Skeletal muscle cell (primary cell): ENCODE measurements around the gene TMEM125.

Experiments
- DNase-seq: peaks from one replicate; pipeline ENCODE4 v3.0.0-alpha.2; 2010; ENCODE audit warnings: low read depth
- H3K4me3 ChIP-seq: 2 replicates; pipeline ENCODE4 v1.5.1; 2011; ENCODE audit warnings: low read depth, mild to moderate bottlenecking, control low read depth, low read length, moderate library complexity

The TMEM125 gene

DNA sequence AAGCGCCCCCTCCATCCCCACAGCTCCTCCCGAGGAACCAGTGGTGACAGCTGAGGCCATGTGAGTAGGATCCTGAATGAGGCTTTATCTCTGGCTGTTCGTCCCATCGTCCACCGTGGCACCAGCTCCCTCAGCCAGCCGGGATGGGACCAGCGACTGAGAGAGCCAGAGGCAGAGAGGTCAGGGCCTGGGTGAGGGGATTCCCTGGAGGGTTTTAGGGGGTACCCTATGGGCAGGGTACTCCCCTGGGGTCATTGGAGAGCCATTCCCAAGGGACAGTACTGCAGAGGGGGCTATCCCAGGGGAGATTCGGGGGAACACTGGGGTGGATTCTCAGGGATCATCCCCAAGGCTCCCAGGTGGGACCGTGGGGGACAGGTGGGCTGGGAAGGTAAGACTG, 2.4 kb downstream of the TMEM125 start:
- DNase-seq: no peak
- H3K4me3 ChIP-seq: no peak overlapping the region

DNA sequence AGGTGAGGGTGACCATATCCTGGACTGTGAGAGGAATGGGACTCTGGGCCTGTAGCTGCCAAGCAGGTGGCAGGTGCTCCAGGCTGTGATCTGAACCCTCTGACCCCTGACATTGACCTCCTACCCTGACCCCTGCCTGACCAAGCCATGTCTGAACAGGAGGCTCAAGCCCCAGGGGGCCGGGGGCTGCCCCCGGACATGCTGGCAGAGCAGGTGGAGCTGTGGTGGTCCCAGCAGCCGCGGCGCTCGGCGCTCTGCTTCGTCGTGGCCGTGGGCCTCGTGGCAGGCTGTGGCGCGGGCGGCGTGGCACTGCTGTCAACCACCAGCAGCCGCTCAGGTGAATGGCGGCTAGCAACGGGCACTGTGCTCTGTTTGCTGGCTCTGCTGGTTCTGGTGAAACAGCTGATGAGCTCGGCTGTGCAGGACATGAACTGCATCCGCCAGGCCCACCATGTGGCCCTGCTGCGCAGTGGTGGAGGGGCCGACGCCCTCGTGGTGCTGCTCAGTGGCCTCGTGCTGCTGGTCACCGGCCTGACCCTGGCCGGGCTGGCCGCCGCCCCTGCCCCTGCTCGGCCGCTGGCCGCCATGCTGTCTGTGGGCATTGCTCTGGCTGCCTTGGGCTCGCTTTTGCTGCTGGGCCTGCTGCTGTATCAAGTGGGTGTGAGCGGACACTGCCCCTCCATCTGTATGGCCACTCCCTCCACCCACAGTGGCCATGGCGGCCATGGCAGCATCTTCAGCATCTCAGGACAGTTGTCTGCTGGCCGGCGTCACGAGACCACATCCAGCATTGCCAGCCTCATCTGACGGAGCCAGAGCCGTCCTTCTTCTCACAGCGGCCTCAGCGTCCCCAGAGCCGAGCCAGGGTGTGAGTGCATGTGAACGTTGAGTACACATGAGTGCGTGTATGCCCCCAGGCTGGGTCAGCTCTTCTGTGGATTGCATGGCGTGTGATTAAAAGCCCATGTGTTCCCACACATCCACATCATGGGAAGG, 3.1 kb downstream of the TMEM125 start:
- no peak for DNase-seq
- no peak overlapping the region for H3K4me3 ChIP-seq

DNA sequence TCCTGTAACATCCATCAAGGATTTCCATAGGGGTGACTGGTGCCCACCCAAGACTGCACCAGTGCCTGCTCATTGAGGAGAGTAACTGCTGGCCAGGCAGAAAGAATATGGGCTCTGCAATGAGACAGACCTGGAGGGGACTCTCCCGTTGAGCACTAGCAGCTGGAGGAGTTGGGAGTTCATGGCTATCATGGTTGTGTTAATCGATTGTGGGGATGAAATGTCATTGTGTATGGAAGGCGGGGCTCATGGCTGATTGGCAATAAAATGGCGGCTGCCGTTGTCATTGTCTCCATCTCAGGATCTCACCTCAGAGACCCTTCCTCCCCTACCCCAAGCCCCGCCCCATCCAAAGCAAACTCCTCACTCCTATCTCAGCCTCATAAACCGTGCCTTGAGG, 3.9 kb downstream of the TMEM125 start:
- no peak for DNase-seq
- no peak overlapping the region for H3K4me3 ChIP-seq

DNA sequence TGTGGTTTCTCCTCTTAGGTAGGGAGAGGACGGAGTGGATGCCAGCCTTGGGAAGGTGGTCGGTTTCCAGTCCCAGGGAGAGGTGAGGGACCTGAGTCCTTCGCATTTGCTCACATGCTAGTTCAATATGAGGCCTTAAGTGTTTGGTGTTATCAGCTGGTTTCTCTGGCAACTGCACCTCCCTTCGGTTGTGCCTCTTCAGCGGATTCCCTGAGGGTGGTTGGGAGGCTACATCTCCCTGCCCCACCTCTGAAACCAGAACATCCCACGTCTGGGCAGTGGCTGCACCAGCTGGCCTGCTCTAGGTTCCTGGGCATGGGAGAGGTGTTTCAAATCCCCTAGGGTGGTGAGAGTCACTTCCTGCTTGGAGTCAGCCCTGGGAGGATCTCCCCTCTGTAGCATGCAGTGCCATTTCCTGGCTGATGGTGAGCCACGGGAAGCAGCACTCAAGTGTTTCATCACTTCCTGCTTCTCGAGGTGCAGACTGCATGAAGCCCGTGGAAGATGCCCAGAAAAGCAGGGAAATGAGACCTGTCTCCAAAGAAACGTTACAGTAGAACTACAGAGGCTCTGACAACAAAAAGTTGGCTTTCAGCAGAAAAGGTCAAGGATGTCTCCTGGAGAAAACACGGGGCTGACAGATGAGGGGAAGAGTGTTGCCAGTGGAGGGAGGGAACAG, 4.5 kb downstream of the TMEM125 start:
- H3K4me3 ChIP-seq: no peak overlapping the region
- no peak for DNase-seq

DNA sequence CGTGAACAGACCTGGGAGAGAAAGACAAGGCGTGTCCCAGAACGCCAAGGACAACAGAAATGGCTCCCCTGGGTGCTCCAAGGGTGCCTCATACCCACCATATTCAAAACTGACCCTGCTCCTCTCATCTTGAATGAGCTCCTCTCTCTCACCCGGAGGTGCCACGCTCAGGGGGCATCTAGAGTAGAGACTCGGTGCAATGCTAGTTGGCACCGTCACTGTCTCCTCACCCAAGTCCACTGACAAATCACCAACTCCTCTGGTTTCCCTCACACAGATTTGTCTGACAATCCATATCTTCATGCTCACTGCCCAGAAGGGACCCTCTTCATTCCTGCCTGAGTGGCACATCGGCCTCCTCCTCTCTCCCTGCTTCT, 5.0 kb downstream of the TMEM125 start:
- no peak overlapping the region for H3K4me3 ChIP-seq
- DNase-seq: no peak

DNA sequence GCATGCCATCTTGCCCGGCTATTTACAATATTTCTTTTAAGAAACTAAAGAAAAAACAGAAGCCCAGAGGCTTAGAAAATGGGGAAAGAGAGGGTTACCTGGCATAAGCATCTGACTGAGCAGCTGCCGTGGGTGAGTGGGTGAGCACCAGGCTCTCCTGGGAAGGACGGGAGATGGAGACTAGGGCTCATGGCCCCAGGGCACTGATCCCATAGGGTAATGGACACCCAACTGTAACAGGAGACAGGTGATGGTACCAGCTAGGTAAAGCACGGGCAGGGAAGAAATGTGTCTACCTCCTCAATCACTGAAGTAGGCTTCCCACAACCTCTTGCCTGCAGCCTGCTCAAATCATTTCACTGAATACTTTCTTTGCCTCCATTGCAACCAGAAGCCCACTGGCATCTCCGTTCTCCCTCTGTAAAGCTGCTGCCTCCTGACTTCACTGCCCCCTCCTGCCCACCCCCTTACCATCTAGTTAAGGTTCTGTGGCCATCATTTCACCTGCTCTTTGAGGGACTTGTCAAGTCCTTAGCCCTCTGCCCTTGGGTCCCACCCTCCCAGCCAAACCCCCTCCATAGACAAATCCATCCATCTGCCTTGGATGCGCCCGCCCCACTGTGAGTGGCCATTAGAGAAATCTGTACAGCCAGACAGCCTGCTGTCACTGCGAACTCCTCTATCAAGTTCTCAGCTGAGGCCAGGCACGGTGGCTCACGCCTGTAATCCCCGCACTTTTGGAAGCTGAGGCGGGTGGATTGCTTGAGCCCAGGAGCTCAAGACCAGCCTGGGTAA, 6.2 kb downstream of the TMEM125 start:
- H3K4me3 ChIP-seq: no peak overlapping the region
- no peak for DNase-seq

DNA sequence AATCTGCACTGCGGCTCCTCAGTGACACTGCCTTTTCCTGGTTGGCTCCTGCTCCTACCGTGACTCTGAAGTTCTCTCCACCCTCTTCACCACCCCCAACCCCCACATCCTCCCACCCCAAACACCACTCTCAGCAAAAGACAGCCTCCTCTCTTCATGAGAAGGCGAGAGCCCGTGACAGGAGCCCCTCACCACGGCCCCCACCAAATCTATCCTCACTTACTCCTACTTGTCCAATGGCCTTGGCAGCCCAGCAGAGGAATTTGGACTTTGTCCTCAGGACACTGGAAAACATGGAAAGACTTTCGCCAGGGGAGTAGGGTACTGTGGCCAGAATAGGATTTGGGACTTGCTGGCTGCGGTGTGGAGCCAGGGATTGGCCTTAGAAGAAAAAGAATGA, 6.9 kb downstream of the TMEM125 start:
- no peak overlapping the region for H3K4me3 ChIP-seq
- no peak for DNase-seq

DNA sequence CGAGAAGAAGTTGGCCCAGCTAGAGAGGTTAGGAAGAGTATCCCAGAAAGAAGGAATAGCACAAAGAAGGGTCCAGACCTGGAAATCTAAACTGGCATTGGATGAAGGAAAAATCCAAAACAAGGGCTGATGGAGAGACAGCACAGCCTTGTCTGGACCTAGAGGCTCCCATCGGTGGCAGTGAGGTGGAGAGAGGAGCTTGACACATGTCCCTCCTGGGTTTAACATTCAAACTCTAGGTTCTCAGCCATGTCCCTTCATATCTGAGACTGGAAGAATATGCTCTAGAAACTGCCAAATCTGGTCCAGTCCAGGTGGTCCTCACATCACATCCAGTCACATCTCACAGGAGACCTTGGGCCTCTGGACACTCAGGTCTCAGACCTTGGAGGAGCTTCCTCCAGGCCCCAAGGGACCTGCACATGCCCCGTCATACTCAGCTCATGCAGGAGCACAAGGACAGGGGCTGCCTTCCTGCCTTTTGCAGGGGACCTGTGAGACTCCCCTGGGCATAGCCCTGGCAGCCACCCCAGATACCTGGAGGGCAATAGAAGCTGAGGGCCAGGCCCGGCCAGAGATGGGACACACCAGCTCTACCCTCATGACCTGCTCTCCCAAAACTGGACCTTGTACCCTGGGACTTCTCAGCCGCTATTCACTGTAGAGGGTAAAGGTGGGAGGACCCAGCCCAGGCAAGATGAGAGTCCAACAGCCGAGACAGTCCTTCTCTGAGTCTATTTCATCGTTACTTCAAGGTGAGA, 7.5 kb downstream of the TMEM125 start:
- H3K4me3 ChIP-seq: no peak overlapping the region
- DNase-seq: no peak

DNA sequence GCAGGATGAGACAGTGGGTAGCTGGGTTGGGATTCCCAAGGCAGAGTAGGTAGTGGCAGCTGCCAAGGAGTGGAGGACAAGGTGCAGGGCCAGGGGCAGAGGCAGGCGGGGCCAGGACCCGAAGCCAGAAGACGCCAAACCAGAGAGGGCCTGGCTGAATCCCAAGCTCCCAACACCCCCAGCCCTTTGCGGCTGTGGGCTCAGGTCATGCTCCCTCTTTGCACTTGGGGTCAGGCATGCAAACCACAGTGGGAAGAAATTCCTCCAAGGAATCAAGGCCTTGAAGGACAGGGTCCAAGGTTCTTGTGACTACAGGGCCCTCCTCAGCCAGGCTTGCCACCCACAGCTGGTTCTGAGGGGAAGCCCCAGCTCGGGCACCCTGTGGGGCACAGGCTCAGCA, 9.4 kb downstream of the TMEM125 start:
- no peak overlapping the region for H3K4me3 ChIP-seq
- DNase-seq: no peak

DNA sequence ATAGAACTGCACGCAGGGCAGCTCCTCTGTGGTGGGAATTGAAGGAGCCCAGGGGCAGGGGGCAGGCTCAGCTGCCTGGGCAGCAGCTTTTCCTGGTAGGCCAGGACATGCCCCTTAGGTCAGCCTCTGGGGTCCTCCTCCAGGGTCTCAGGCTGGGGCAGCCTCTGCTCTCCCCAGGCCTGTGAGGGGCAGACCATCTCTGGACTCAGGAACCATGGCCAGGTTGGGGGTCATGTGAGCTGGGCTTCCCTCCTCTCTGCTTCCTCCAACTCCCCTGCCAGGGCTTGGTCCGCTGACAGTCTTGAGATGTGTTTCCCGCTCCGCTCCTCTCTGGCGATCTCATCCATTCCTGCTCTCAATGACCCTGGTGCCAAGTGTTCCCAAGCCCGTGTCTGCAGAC, 9.9 kb downstream of the TMEM125 start:
- no peak overlapping the region for H3K4me3 ChIP-seq
- DNase-seq: no peak

DNA sequence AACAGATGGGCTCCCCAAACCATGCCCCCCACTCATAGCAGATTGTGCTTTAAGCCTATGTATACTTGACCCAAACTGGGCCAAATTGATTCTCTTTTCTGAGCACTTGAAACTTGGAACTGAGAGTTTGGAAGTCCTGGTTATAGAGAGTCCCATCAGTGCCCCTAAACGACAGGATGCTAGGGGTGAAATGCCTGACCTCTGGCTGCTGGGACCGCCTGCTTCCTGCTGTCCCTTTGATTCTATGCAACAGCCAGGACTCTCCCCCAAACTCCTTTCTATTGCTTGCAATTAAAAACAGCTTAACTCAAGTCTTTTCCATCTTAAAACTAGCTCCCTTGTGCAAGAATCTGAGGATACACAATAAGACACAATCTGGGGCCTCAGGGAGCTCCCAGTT, 10.9 kb downstream of the TMEM125 start:
- no peak overlapping the region for H3K4me3 ChIP-seq
- DNase-seq: no peak

DNA sequence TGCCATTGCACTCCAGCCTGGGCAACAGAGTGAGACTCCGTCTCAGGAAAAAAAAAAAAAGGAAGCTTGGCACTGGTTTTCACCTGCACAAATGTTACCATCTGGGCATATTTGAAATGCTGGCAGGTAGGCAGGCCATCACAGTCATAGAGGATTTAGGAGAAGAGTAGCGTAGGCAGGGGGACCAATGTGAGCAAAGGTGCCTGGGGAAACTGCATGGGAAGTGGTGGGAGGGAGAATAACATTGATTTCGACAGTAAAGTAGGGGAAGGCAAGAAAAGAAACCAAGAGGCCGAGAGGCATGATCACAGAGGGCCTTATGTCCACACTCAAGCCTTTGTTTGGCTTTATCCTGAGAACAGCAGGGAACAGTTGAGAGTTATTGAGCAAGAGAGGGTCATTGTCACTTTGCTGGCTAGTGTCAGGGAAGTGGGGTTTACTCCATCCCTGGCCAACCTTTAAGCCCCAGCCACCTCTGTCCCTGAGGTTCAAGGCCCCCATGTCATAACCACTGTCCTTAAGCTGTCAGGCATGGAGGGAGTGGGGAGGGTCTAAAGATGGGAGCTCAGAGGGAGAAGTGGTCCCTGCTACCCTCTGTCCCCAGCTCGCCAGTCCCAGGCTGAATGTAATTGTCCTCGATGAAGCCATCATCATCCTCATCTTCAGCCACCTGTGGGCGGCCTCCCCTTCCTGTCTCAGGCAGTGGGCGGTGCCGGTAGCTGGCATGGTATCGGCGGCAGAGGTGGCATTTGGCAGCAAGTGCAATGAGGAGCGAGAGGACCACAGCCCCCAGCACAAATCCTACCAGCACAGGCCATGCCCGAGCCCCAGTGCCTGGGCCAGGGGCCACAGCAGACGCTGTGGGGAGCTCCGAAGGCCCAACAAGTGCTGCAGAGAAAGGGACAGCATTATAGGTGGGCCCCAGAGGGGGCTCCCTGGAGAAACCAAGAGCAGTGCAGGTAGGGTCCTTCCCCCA, 12.7 kb downstream of the TMEM125 start:
- DNase-seq: no peak
- H3K4me3 ChIP-seq: no peak overlapping the region

DNA sequence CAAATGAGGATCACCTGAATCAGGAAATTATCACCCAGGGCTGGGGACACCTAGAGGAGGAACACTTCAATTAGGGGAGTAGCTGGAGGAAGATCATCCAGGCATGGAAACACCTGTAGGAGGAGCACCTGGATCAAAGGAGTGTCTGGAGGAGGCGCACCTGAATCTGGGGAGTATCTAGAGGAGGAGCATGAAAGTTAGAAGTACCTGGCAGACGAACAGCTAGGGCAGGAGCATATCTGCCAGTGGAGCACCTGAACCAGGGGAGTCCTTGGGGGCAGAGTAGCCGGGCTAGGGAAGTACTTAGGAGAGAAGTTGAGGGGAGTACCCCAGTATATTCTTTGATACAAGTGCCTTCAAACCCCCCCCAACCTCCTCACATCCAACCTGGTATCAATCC, 14.3 kb downstream of the TMEM125 start:
- DNase-seq: no peak
- H3K4me3 ChIP-seq: no peak overlapping the region

DNA sequence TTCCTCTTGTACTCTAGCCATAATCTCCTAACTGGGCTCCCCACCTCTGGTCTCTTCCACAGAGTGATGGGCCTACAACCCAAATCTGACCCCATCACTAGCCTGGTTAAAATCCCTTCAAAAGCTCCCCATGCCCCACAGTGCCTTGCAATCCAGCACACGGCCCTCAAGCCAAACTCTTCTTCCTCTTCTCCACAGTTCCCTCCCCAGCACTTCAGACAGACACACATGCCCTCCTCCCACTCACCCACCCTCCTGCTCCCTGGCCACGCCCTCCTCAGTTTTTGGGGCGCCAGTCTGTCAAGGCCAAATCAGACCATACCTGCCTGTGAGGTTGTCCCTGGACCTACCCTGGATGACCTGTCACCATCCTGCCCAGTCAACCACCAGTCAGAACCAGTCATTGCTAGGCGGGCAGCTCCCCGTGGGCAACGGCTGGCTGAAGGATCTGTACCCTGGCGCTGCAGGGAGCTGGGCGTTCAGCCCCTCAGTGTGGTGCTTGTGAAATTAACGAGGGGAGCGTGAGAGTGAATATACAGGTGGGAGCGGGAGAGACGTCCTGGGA, 14.8 kb downstream of the TMEM125 start:
- H3K4me3 ChIP-seq: no peak overlapping the region
- no peak for DNase-seq

DNA sequence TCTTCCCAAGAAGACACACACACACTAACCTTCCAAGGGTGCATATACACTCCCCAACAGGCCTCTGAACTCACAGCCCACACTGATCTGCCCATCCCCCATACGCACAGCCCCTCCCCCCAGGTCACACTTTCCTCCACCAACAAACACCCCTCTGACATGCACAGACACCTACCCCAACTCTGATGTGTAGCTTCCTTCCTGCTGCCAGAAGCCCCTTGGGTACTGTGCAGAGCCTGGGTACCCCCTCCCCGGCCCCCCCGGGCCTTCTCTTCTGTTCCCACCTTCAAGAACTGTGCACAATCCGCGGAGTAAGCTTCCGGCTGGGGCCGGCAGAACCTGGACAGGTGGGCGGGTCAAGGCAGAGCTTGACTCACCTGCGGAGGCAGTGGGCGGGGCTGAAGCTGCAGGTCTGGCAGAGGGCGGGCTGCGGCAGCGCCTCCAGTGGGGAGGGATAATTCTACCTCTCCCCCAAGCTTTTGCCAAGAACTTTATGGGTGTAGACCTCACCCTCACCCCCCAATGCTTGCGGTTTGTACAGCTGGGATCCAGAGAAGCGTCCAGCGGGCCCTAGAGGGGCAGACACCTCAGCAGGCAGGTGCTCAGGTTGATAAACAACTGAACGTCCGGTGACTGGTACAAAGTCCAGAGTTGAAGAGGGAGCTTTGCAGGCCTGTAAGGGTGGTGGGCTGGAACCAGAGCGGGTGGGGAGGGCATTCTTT, 15.6 kb downstream of the TMEM125 start, which contains the start of gene C1orf210:
Gene C1orf210, minus strand, starts transcription at position 313 of the 722 bp plus-strand sequence. CDS start 2,311 bp downstream, outside the sequence.
- no peak within 1 kb of the TSS for H3K4me3 ChIP-seq
- DNase-seq: no peak

DNA sequence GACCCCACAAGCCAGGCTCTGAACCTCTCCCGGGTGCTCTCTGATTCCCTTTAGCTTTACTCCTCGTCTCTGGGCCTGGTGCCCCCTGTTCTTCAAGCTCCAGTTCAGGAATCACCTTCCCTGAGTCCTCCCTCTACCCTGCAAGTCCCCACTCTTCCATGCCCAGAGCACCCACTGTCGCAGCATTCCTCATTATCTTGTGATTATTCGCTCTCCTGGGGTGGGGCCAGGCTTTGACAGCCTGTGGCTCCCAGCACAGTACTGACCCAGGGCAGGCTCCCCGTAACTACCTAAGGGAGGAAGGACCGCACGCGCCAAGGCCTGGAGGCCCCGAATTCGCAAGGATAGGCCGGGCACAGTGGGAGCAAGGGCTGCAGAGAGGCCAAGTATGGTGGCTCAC, 16.3 kb downstream of the TMEM125 start:
- no peak for DNase-seq
- no peak overlapping the region for H3K4me3 ChIP-seq

DNA sequence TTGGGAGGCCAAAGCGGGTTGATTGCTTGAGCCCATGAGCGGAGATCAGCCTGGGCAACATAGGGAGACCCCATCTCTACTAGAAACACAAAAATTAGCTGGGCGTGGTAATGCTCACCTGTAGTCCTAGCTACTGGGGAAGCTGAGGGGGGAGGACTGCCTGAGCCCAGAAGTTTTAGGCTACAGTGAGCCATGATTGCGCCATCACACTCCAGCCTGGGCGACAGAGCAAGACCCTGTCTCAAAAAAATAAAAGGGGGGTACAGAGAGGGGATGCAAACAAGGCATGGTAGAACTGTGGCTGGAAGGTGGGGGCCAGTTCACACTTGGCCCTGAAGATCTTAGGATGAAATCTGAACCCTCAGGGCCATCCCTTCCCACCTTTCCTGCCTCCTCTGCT, 16.8 kb downstream of the TMEM125 start:
- no peak overlapping the region for H3K4me3 ChIP-seq
- no peak for DNase-seq
